Karpas-422 (cell line): ENCODE results near the gene SMOC1. TPM values are rescaled to one million over a fixed set of nuclear protein-coding genes. Genes with fewer than 3 reads are reported as not detected.

Experiments used
- DNase-seq: peaks from one replicate; pipeline ENCODE4 v3.0.0-alpha.2; 2015
- H2AFZ ChIP-seq: fragments of 200-600 bp; sonication (generic); 2 replicates; pipeline ENCODE4 v1.6.1; 2014; ENCODE audit warnings: antibody characterized with exemption, low read length, mixed read lengths
- H3K27ac ChIP-seq: fragments of 200-600 bp; sonication (generic); 2 replicates; pipeline ENCODE4 v1.5.1; 2014; ENCODE audit warnings: mild to moderate bottlenecking, low read length, moderate library complexity
- H3K27me3 ChIP-seq: fragments of 200-600 bp; sonication (generic); 2 replicates; pipeline ENCODE4 v1.6.1; 2014; ENCODE audit warnings: low read length, mixed read lengths
- H3K36me3 ChIP-seq: fragments of 200-600 bp; sonication (generic); 2 replicates; pipeline ENCODE4 v1.6.1; 2014; ENCODE audit warnings: low read length, mixed read lengths; ENCODE audit not compliant: insufficient read depth
- H3K4me1 ChIP-seq: fragments of 200-600 bp; sonication (generic); 2 replicates; pipeline ENCODE4 v1.6.1; 2014; ENCODE audit warnings: mild to moderate bottlenecking, low read length, mixed read lengths
- H3K4me2 ChIP-seq: fragments of 200-600 bp; sonication (generic); 2 replicates; pipeline ENCODE4 v1.6.1; 2014; ENCODE audit warnings: low read length, low read depth, mild to moderate bottlenecking; ENCODE audit not compliant: poor library complexity, severe bottlenecking
- H3K4me3 ChIP-seq: fragments of 200-600 bp; sonication (generic); 2 replicates; pipeline ENCODE4 v1.5.1; 2014; ENCODE audit warnings: mild to moderate bottlenecking, antibody characterized with exemption, low read length, mixed read lengths
- H3K79me2 ChIP-seq: fragments of 200-600 bp; sonication (generic); 2 replicates; pipeline ENCODE4 v1.6.1; 2014; ENCODE audit warnings: mild to moderate bottlenecking, low read length, mixed read lengths
- H3K9ac ChIP-seq: fragments of 200-600 bp; sonication (generic); 2 replicates; pipeline ENCODE4 v1.6.0; 2014; ENCODE audit warnings: low read length
- H3K9me2 ChIP-seq: fragments of 200-600 bp; sonication (generic), shearing (Covaris generic); replicated peaks from 2 replicates; pipeline ENCODE4 v1.6.0; 2014; ENCODE audit warnings: mild to moderate bottlenecking, low read length, moderate library complexity; ENCODE audit not compliant: insufficient read depth
- H3K9me3 ChIP-seq: fragments of 300-700, 200-600 bp; sonication (generic); 2 replicates; pipeline ENCODE4 v1.6.1; 2014; ENCODE audit warnings: low read length, mixed read lengths
- H4K20me1 ChIP-seq: fragments of 200-600 bp; sonication (generic); 2 replicates; pipeline ENCODE4 v1.6.1; 2014; ENCODE audit warnings: mild to moderate bottlenecking, antibody characterized with exemption, low read length, low read depth; ENCODE audit not compliant: insufficient read depth
- total RNA-seq: library from RNA; depleted of rRNA; stranded (reverse); fragments of >200 nt; shearing (Covaris generic); gene quantifications from 2 replicates; pipeline ENCODE4 v1.2.3, GENCODE V29; 2014; ENCODE audit warnings: low replicate concordance

SMOC1 gene
- total RNA-seq, 1 experiment from 2014 or later: not detected

- H2AFZ ChIP-seq: no peak overlapping the region
- H3K9ac ChIP-seq: no peak overlapping the region
- no peaks in the 10 kb centered on the region for H3K36me3 ChIP-seq
- 0 out of 2 replicates have a peak, but pooled peaks cover 3% of the 10 kb centered on the region for H4K20me1 ChIP-seq
- no peaks in the 10 kb centered on the region for H3K79me2 ChIP-seq
- H3K27ac ChIP-seq: no peak overlapping the region
- no peaks in the 10 kb centered on the region for H3K9me3 ChIP-seq
- H3K4me1 ChIP-seq: no peaks in the 10 kb centered on the region
- no peak overlapping the region for H3K4me3 ChIP-seq
- H3K9me2 ChIP-seq: no peaks in the 10 kb centered on the region
- H3K4me2 ChIP-seq: no peak overlapping the region
- DNase-seq: no peak
- no peaks in the 10 kb centered on the region for H3K27me3 ChIP-seq
These were observed 142.5 kb downstream of the SMOC1 start for GRCh38 chr14:70021548-70022220.

DNA sequence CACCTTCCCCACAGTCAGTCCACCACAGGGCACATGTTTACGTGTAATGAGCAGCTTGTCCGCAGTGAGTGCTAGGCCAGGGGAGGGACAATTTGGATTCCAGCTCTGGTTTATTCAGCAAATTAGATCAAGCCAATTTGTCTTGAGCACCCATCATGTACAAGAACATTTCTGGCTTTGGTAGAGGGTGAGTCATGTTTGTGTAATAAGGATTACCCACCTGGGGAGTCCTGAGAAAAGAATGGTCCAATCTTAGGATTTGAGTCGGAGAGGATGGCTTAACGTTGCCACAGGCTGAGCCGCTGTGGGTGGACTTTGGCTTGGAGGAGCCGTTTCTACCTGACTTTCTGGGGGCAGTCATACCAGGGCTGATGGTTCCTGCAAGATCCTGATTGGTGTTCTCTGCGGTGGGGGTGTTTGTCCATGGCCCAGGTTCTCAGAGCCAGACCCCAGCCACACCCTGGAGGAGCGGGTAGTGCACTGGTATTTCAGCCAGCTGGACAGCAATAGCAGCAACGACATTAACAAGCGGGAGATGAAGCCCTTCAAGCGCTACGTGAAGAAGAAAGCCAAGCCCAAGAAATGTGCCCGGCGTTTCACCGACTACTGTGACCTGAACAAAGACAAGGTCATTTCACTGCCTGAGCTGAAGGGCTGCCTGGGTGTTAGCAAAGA, 143.7 kb downstream of the SMOC1 start:
- Histone ChIP-seq H3K9me2 (no peaks in the 10 kb centered on the region), H3K27ac (no peak overlapping the region), H4K20me1 (0 out of 2 replicates have a peak, but pooled peaks cover 3% of the 10 kb centered on the region), H3K4me2 (no peak overlapping the region), H2AFZ (no peak overlapping the region), H3K36me3 (no peaks in the 10 kb centered on the region), H3K4me1 (no peaks in the 10 kb centered on the region), H3K79me2 (no peaks in the 10 kb centered on the region), H3K27me3 (no peaks in the 10 kb centered on the region), H3K4me3 (no peak overlapping the region), H3K9ac (no peak overlapping the region), H3K9me3 (no peaks in the 10 kb centered on the region)
- DNase-seq: no peak

DNA sequence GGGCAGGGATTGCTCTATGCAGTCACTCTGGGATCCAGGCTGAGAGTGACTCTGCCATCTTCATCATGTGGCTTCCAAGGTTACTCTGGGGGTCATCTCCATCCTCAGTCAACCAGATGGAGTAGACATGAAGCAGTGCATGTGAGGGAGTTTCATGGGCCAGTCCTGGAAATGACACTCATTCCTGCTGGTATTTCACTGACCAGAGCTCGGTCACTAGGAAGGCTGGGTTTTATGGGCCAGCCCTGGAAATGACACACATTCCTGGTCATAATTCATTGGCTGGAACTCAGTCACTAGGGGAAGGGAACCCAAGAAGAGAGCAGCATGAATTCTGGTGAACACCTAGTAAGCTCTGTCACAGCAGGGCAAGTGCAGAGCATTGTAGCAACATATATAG, 144.7 kb downstream of the SMOC1 start:
- no peaks in the 10 kb centered on the region for H3K4me1 ChIP-seq
- no peaks in the 10 kb centered on the region for H3K9me2 ChIP-seq

GRCh38 chr14:70027785-70028428, 148.7 kb downstream of the SMOC1 start:
- H3K4me2 ChIP-seq: no peak overlapping the region
- H3K79me2 ChIP-seq: no peaks in the 10 kb centered on the region
- no peaks in the 10 kb centered on the region for H3K36me3 ChIP-seq
- no peak overlapping the region for H3K27ac ChIP-seq
- no peaks in the 10 kb centered on the region for H3K9me3 ChIP-seq
- H3K4me3 ChIP-seq: no peak overlapping the region
- no peaks in the 10 kb centered on the region for H3K27me3 ChIP-seq
- DNase-seq: peak; percentile 93
- 0 out of 2 replicates have a peak, but pooled peaks cover 5% of the 10 kb centered on the region for H4K20me1 ChIP-seq
- no peak overlapping the region for H2AFZ ChIP-seq
- no peaks in the 10 kb centered on the region for H3K9me2 ChIP-seq
- no peak overlapping the region for H3K9ac ChIP-seq
- no peaks in the 10 kb centered on the region for H3K4me1 ChIP-seq

More for the DNA sequence above, 144.7 kb downstream of the SMOC1 start:
- Histone ChIP-seq H4K20me1 (0 out of 2 replicates have a peak, but pooled peaks cover 8% of the 10 kb centered on the region), H3K27ac (no peak overlapping the region), H3K9me3 (no peaks in the 10 kb centered on the region), H3K4me2 (no peak overlapping the region), H3K9ac (no peak overlapping the region), H3K79me2 (no peaks in the 10 kb centered on the region), H3K4me3 (no peak overlapping the region), H3K27me3 (no peaks in the 10 kb centered on the region), H2AFZ (no peak overlapping the region), H3K36me3 (no peaks in the 10 kb centered on the region)
- no peak for DNase-seq

DNA sequence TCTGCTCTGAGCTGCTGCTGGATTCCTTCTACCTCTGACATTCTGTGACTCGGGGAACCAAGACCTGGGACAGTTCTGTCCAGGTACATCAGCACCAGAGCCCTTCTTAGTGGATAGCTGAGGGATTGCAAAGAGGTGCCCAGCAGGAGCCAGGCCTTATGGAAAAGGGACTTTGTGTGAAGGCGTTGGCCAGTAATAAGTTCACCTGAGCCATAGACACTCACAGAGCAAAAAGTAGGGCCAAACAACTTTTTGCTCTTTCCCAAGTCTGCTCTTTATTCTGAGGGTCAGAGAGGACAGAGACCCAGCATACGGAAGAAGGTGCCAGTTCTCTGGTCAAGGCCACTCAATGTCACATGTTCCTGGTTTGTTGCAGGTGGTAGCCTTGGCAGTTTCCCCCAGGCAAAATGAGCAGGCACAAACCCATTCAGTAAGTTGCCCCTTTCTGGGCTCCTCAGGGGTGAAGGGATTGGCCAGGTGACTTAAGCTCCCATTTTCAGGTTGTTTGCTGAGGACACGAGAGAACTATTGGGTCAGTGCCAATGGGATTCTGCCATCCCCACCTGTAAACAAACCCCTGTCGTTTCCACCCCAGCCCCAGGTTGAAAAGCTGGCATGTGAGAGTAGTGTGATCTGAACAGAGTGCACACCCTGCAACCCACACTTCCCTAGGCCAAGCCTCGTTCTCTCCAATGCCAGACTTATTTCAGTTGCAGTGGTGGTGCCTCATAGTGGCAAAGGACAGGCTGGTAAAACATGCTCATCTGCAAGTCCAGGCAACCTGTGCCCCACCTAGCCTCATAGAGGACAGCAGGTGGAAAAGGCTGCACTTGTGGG, 150.3 kb downstream of the SMOC1 start:
- Histone ChIP-seq H3K27ac (no peak overlapping the region), H3K9ac (no peak overlapping the region), H2AFZ (no peak overlapping the region), H3K4me3 (no peak overlapping the region), H4K20me1 (0 out of 2 replicates have a peak, but pooled peaks cover 5% of the 10 kb centered on the region), H3K9me2 (no peaks in the 10 kb centered on the region), H3K4me2 (no peak overlapping the region), H3K79me2 (no peaks in the 10 kb centered on the region), H3K27me3 (no peaks in the 10 kb centered on the region), H3K4me1 (no peaks in the 10 kb centered on the region), H3K36me3 (no peaks in the 10 kb centered on the region), H3K9me3 (no peaks in the 10 kb centered on the region)
- DNase-seq: no peak

GRCh38 chr14:70032016-70032415, 152.8 kb downstream of the SMOC1 start:
- Histone ChIP-seq H3K9me2 (no peaks in the 10 kb centered on the region), H3K9me3 (no peaks in the 10 kb centered on the region), H2AFZ (no peak overlapping the region), H3K79me2 (no peaks in the 10 kb centered on the region), H4K20me1 (0 out of 2 replicates have a peak, but pooled peaks cover 5% of the 10 kb centered on the region), H3K36me3 (no peaks in the 10 kb centered on the region), H3K27me3 (no peaks in the 10 kb centered on the region), H3K4me2 (no peak overlapping the region), H3K27ac (no peak overlapping the region), H3K4me1 (no peaks in the 10 kb centered on the region), H3K4me3 (no peak overlapping the region), H3K9ac (no peak overlapping the region)
- no peak for DNase-seq

- Histone ChIP-seq H3K27ac (no peak overlapping the region), H2AFZ (no peak overlapping the region)
These were observed 153.2 kb downstream of the SMOC1 start for GRCh38 chr14:70032447-70032846.

More at GRCh38 chr14:70032447-70032846, 153.2 kb downstream of the SMOC1 start:
- DNase-seq: no peak
- no peaks in the 10 kb centered on the region for H3K4me1 ChIP-seq
- H4K20me1 ChIP-seq: 0 out of 2 replicates have a peak, but pooled peaks cover 5% of the 10 kb centered on the region
- no peak overlapping the region for H3K4me3 ChIP-seq
- H3K9me3 ChIP-seq: no peaks in the 10 kb centered on the region
- H3K79me2 ChIP-seq: no peaks in the 10 kb centered on the region
- H3K9me2 ChIP-seq: no peaks in the 10 kb centered on the region
- H3K27me3 ChIP-seq: no peaks in the 10 kb centered on the region
- H3K4me2 ChIP-seq: no peak overlapping the region
- H3K36me3 ChIP-seq: no peaks in the 10 kb centered on the region
- H3K9ac ChIP-seq: no peak overlapping the region
